Liver (tissue), 3 donors: ENCODE results near the gene UBR3.

ENCODE experiments used
- CTCF ChIP-seq: fragments of 150-350 bp; IDR thresholded peaks from 2 replicates; pipeline ENCODE4 v1.5.1; 2017; ENCODE audit warnings: improper control_type of control experiment, low read depth, low read length; ENCODE audit not compliant: missing input control
- EGR1 ChIP-seq, 2 donors: IDR thresholded peaks; 2 replicates each; pipeline ENCODE4 v1.6.1; 2016 to 2018; ENCODE audit warnings: antibody characterized with exemption in 2 of 2, low read depth in 2 of 2
- MAX ChIP-seq: IDR thresholded peaks from 2 replicates; pipeline ENCODE4 v1.6.1; 2016; ENCODE audit warnings: antibody characterized with exemption
- REST ChIP-seq: IDR thresholded peaks from 2 replicates; pipeline ENCODE4 v1.6.1; 2016; ENCODE audit warnings: antibody characterized with exemption, mild to moderate bottlenecking
- SP1 ChIP-seq: IDR thresholded peaks from 2 replicates; pipeline ENCODE4 v1.6.1; 2018; ENCODE audit warnings: antibody characterized with exemption, mild to moderate bottlenecking
- TAF1 ChIP-seq: conservative IDR thresholded peaks from 2 replicates; pipeline ENCODE4 v1.6.1; 2016; ENCODE audit warnings: antibody characterized with exemption, mild to moderate bottlenecking
- YY1 ChIP-seq: IDR thresholded peaks from 2 replicates; pipeline ENCODE4 v1.6.1; 2016; ENCODE audit warnings: antibody characterized with exemption, mild to moderate bottlenecking
- donor health status: healthy.
- donor health status: healthy.

GRCh38 chr2:170025223-170025622 lies 198.0 kb downstream of the UBR3 start:
- no peak for TF ChIP-seq YY1
- TF ChIP-seq EGR1 (IDR thresholded peaks at IDR 0.05; ENCODE audit: low read depth in 2 of 2) = no peak
- TF ChIP-seq SP1 = no peak
- TF ChIP-seq MAX = no peak
- TF ChIP-seq TAF1 = no peak
- TF ChIP-seq REST = no peak
- no peak for TF ChIP-seq CTCF
